ENCODE results near the gene PRTG.

Gene PRTG

DNA sequence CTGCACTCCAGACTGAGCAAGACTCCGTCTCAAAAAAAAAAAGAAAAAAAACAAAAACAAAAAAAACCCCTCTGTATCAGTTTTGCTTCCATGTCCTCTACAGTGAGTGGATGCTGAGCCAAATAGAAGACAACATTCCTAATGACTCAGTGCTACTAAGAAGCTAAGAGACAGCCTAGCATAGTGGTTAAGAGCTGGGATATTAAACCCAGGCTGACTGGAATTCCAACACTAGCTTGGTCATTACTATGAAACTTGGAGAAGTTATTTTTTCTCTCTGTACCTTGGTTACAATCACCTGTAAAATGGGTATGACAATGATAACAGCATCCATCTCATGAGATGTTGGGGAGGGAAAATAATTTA lies 93.9 kb downstream of the PRTG start:
- TF ChIP-seq, protein P1, sequence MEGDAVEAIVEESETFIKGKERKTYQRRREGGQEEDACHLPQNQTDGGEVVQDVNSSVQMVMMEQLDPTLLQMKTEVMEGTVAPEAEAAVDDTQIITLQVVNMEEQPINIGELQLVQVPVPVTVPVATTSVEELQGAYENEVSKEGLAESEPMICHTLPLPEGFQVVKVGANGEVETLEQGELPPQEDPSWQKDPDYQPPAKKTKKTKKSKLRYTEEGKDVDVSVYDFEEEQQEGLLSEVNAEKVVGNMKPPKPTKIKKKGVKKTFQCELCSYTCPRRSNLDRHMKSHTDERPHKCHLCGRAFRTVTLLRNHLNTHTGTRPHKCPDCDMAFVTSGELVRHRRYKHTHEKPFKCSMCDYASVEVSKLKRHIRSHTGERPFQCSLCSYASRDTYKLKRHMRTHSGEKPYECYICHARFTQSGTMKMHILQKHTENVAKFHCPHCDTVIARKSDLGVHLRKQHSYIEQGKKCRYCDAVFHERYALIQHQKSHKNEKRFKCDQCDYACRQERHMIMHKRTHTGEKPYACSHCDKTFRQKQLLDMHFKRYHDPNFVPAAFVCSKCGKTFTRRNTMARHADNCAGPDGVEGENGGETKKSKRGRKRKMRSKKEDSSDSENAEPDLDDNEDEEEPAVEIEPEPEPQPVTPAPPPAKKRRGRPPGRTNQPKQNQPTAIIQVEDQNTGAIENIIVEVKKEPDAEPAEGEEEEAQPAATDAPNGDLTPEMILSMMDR (IDR thresholded peaks at IDR 0.05; ENCODE audit: insufficient read depth, low read depth, low read length, missing control alignments): no peak
- no peak overlapping the region for H3K4me3 ChIP-seq (ENCODE audit: low read depth, low read length)
- no peak for DNase-seq (ENCODE audit: low read depth)

DNA sequence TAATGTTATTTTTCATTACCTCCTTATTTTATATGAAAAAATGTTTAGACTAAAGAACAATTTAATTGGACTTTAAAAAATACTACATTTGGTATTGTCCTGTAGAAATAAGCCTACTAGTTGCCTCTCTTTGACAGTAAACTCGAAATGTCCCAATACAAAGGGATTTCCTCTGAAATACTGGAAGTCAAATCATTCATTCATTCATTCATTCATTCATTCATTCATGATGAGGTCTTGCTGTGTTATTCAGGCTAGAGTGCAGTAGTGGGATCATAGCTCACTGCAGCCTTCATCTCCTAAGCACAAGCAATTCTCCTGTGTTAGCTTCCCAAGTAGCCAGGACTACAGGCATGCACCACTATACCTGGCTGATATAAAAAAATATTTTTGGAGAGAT lies 104.2 kb downstream of the PRTG start:
- H3K4me3 ChIP-seq (ENCODE audit: low read depth, low read length): no peak overlapping the region
- TF ChIP-seq, protein P1 (IDR thresholded peaks at IDR 0.05; ENCODE audit: insufficient read depth, low read depth, low read length, missing control alignments): no peak
- DNase-seq (ENCODE audit: low read depth): no peak

DNA sequence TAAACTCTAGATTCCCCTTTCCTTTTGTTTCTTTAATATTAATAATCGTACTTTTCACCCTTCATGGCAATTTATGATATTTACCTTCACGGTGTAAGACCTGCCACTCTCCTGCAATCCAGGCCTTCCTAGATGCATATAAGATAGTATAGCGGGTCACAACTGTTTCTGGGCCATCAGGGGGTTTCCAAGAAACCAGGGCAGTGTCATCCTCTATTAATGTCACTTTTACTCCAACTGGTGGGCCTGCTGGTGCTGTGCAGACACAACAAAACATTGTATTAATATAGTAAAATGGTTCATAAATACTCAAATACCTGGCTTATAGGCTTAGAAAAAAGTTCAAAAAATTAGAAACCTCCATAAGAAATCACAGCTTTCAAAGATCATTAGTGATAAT lies 105.9 kb downstream of the PRTG start:
- TF ChIP-seq, protein P1 (IDR thresholded peaks at IDR 0.05; ENCODE audit: insufficient read depth, low read depth, low read length, missing control alignments): no peak
- no peak for DNase-seq (ENCODE audit: low read depth)
- H3K4me3 ChIP-seq (ENCODE audit: low read depth, low read length): no peak overlapping the region

DNA sequence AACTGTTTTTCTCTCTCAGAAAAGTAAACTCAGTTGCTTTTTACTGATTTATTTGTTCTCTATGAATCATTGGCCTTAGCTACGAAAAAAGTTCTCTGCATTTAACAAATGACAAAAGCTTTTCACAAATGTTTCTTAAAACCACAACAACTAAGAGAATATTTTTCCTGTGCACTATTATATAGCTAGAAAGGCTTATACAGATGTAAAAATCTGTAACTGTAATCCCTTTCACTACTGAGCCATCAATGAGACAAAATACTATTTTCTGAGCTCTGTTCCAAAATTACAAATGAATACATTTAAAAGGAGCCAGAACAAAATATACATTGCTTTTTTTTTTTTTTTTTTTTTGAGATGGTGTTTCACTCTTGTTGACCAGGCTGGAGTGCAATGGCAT lies 109.2 kb downstream of the PRTG start:
- H3K4me3 ChIP-seq (ENCODE audit: low read depth, low read length): no peak overlapping the region
- no peak for DNase-seq (ENCODE audit: low read depth)
- TF ChIP-seq, protein P1 (IDR thresholded peaks at IDR 0.05; ENCODE audit: insufficient read depth, low read depth, low read length, missing control alignments): no peak

DNA sequence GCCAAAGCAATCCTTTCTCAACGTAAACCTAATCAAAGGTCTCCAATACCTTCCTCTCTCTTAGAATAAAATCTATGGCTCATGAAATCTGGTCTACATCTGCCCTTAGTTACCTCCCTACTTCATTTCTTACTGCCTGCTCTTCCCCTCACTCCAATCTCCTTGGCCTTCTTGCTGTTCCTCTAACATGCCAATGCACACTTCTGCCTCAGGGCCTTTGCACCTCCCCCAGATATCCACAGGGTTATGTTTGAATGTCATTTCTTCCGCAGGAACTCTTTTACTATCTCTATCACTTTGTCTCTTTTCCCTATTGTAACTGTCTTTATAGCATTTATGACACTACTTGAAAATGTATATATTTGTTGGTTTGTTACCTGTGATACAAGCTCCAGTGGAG lies 110.5 kb downstream of the PRTG start:
- no peak for DNase-seq (ENCODE audit: low read depth)
- no peak overlapping the region for H3K4me3 ChIP-seq (ENCODE audit: low read depth, low read length)
- TF ChIP-seq, protein P1 (IDR thresholded peaks at IDR 0.05; ENCODE audit: insufficient read depth, low read depth, low read length, missing control alignments): no peak

DNA sequence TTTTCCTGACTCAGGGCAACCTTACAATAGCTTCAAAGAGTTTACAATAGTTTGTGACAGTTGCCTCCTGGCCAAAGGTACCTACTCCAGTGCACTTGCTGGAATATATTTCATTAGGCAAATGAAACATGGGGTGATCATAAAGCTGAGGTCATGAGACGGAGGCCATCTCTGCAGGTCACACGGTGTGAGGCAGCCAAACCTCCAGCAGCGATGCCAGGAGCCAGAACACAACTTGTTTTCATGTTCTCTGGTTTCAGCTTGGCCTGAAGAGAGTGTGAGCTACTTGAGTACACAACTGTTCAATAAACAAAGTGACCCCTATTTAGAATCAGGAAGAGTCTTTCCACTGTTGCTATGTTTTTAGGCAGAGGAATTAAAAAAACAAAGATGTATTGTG lies 112.1 kb downstream of the PRTG start:
- TF ChIP-seq, protein P1 (IDR thresholded peaks at IDR 0.05; ENCODE audit: insufficient read depth, low read depth, low read length, missing control alignments): no peak
- no peak overlapping the region for H3K4me3 ChIP-seq (ENCODE audit: low read depth, low read length)
- DNase-seq (ENCODE audit: low read depth): no peak

DNA sequence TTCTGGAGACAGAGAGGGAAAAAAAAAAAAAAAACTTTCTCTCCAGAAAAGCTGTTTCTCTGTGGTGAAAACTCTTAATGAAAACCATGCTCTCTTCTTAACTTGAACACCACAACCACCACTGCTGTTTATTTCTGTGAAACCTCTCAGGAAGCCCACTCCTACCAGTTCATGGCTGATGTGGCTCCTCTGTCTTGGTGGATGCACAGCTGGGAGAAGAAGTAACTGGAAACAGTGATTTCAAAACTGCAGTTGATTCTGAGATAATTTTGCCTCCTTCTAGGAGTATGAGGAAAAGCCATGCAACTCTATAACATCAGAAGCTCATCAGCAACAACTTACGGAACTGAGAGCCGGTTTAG lies 114.6 kb downstream of the PRTG start:
- TF ChIP-seq, protein P1 (IDR thresholded peaks at IDR 0.05; ENCODE audit: insufficient read depth, low read depth, low read length, missing control alignments): no peak
- no peak overlapping the region for H3K4me3 ChIP-seq (ENCODE audit: low read depth, low read length)
- no peak for DNase-seq (ENCODE audit: low read depth)
